Subcutaneous abdominal adipose tissue (tissue), 5 donors: ENCODE results near the gene C21orf91.

ENCODE experiments used
- H3K27ac ChIP-seq: one replicate; pipeline ENCODE4 v1.7.0; 2013; ENCODE audit warnings: low read depth, mild to moderate bottlenecking, inconsistent platforms, low read length, moderate library complexity
- H3K27me3 ChIP-seq, 5 donors: one replicate each; pipeline ENCODE4 v1.7.0; 2013; ENCODE audit warnings: low read length in 5 of 5, inconsistent platforms in 1 of 5; ENCODE audit not compliant: control insufficient read depth in 5 of 5, insufficient read depth in 4 of 5
- H3K36me3 ChIP-seq, 5 donors: one replicate each; pipeline ENCODE4 v1.7.0; 2013; ENCODE audit warnings: low read length in 5 of 5; ENCODE audit not compliant: control insufficient read depth in 5 of 5, insufficient read depth in 5 of 5
- H3K4me1 ChIP-seq, 5 donors: one replicate each; pipeline ENCODE4 v1.7.0; 2013; ENCODE audit warnings: low read length in 5 of 5, mild to moderate bottlenecking in 3 of 5, moderate library complexity in 1 of 5; ENCODE audit not compliant: control insufficient read depth in 5 of 5, insufficient read depth in 5 of 5
- H3K4me3 ChIP-seq, 5 donors: one replicate each; pipeline ENCODE4 v1.7.0; 2013; ENCODE audit warnings: low read length in 5 of 5, low read depth in 1 of 5
- H3K9ac ChIP-seq, 5 donors: one replicate each; pipeline ENCODE4 v1.7.0; 2013; ENCODE audit warnings: low read length in 5 of 5, mild to moderate bottlenecking in 4 of 5, moderate library complexity in 3 of 5
- H3K9me3 ChIP-seq, 5 donors: one replicate each; pipeline ENCODE4 v1.7.0; 2013; ENCODE audit warnings: low read length in 5 of 5; ENCODE audit not compliant: control insufficient read depth in 5 of 5
- donor health status: healthy.
- donor health status: healthy.
- donor health status: healthy.
- donor health status: healthy.
- donor health status: healthy.

C21orf91 gene

GRCh38 chr21:17829472-17829871, 10.3 kb upstream of the C21orf91 start:
- Histone ChIP-seq H3K9me3 (no peaks in the 10 kb centered on the region), H3K4me1 (no peaks in the 10 kb centered on the region), H3K36me3 (no peaks in the 10 kb centered on the region), H3K27ac (no peak overlapping the region), H3K27me3 (no peaks in the 10 kb centered on the region), H3K9ac (no peak overlapping the region), H3K4me3 (no peak overlapping the region)

- Histone ChIP-seq H3K4me3 (no peak overlapping the region), H3K4me1 (no peaks in the 10 kb centered on the region), H3K9me3 (no peaks in the 10 kb centered on the region), H3K27me3 (no peaks in the 10 kb centered on the region), H3K9ac (no peak overlapping the region), H3K36me3 (no peaks in the 10 kb centered on the region), H3K27ac (no peak overlapping the region)
These were observed 9.1 kb upstream of the C21orf91 start for GRCh38 chr21:17828223-17828622.

GRCh38 chr21:17823846-17824245, 4.7 kb upstream of the C21orf91 start:
- H3K9me3 ChIP-seq: no peaks in the 10 kb centered on the region
- H3K4me1 ChIP-seq: peaks cover 0 to 9% (median 7%) of the 10 kb centered on the region in 5 donors
- H3K9ac ChIP-seq: no peak overlapping the region
- H3K36me3 ChIP-seq: no peaks in the 10 kb centered on the region
- H3K27me3 ChIP-seq: no peaks in the 10 kb centered on the region
- H3K4me3 ChIP-seq: no peak overlapping the region
- no peak overlapping the region for H3K27ac ChIP-seq

GRCh38 chr21:17821121-17821520, 2.0 kb upstream of the C21orf91 start:
- H3K9me3 ChIP-seq: no peaks in the 10 kb centered on the region
- H3K4me3 ChIP-seq: no peak overlapping the region
- H3K27ac ChIP-seq: no peak overlapping the region
- peaks cover 0 to 24% (median 17%) of the 10 kb centered on the region in 5 donors for H3K4me1 ChIP-seq
- H3K27me3 ChIP-seq: no peaks in the 10 kb centered on the region
- H3K9ac ChIP-seq: no peak overlapping the region
- H3K36me3 ChIP-seq: no peaks in the 10 kb centered on the region

- Histone ChIP-seq H3K27me3 (no peaks in the 10 kb centered on the region), H3K4me1 (peaks cover 0 to 24% (median 17%) of the 10 kb centered on the region in 5 donors), H3K4me3 (peak overlapping the region; percentile 76 to 94 (median 88)), H3K9ac (peak overlapping the region; percentile 11 to 93 (median 83)), H3K36me3 (peaks cover 0 to 3% (median 0%) of the 10 kb centered on the region in 5 donors), H3K9me3 (no peaks in the 10 kb centered on the region), H3K27ac (peak overlapping the region; percentile 84)
These were observed 697 bp upstream of the C21orf91 start for GRCh38 chr21:17819877-17820229.

- no peaks in the 10 kb centered on the region for H3K9me3 ChIP-seq
- H3K27ac ChIP-seq: peak overlapping the region; percentile 84
- H3K4me1 ChIP-seq: peaks cover 0 to 24% (median 17%) of the 10 kb centered on the region in 5 donors
- peak overlapping the region; percentile 77 to 94 (median 91) for H3K4me3 ChIP-seq
- H3K9ac ChIP-seq: peak overlapping the region; percentile 5 to 93 (median 88)
- peaks cover 0 to 8% (median 4%) of the 10 kb centered on the region in 5 donors for H3K36me3 ChIP-seq
- H3K27me3 ChIP-seq: no peaks in the 10 kb centered on the region
These were observed 706 bp downstream of the C21orf91 start for GRCh38 chr21:17818186-17819113.

GRCh38 chr21:17813353-17813752, 5.8 kb downstream of the C21orf91 start:
- H3K9ac ChIP-seq: no peak overlapping the region
- no peaks in the 10 kb centered on the region for H3K27me3 ChIP-seq
- H3K36me3 ChIP-seq: peaks cover 12 to 26% (median 14%) of the 10 kb centered on the region in 5 donors
- H3K4me3 ChIP-seq: no peak overlapping the region
- H3K9me3 ChIP-seq: peaks cover 0 to 5% (median 3%) of the 10 kb centered on the region in 5 donors
- no peak overlapping the region for H3K27ac ChIP-seq
- peaks cover 0 to 16% (median 8%) of the 10 kb centered on the region in 5 donors for H3K4me1 ChIP-seq

GRCh38 chr21:17805966-17806365, 13.2 kb downstream of the C21orf91 start:
- no peak overlapping the region for H3K27ac ChIP-seq
- peaks cover 0 to 4% (median 0%) of the 10 kb centered on the region in 5 donors for H3K4me1 ChIP-seq
- H3K4me3 ChIP-seq: no peak overlapping the region
- no peaks in the 10 kb centered on the region for H3K27me3 ChIP-seq
- peaks cover 0 to 12% (median 8%) of the 10 kb centered on the region in 5 donors for H3K9me3 ChIP-seq
- H3K9ac ChIP-seq: no peak overlapping the region
- peaks cover 10 to 18% (median 14%) of the 10 kb centered on the region in 5 donors for H3K36me3 ChIP-seq

- Histone ChIP-seq H3K4me1 (peaks cover 0 to 4% (median 0%) of the 10 kb centered on the region in 5 donors), H3K27ac (no peak overlapping the region), H3K9ac (no peak overlapping the region), H3K4me3 (no peak overlapping the region), H3K36me3 (peaks cover 2 to 8% (median 6%) of the 10 kb centered on the region in 5 donors), H3K9me3 (peaks cover 0 to 9% (median 7%) of the 10 kb centered on the region in 5 donors), H3K27me3 (no peaks in the 10 kb centered on the region)
These were observed 15.6 kb downstream of the C21orf91 start for GRCh38 chr21:17803536-17803935.

GRCh38 chr21:17802572-17802971, 16.6 kb downstream of the C21orf91 start:
- no peak overlapping the region for H3K4me3 ChIP-seq
- H3K36me3 ChIP-seq: no peaks in the 10 kb centered on the region
- no peak overlapping the region for H3K27ac ChIP-seq
- no peak overlapping the region for H3K9ac ChIP-seq
- H3K9me3 ChIP-seq: no peaks in the 10 kb centered on the region
- H3K4me1 ChIP-seq: peaks cover 0 to 4% (median 0%) of the 10 kb centered on the region in 5 donors
- H3K27me3 ChIP-seq: no peaks in the 10 kb centered on the region
